GM12892 (cell line): Measurements from ENCODE around the gene TSKU.

Source experiments
- POLR2A ChIP-seq: IDR thresholded peaks from 2 replicates; pipeline ENCODE4 v1.6.1; 2011; ENCODE audit warnings: low read depth, low read length, control low read depth
- POLR2AphosphoS5 ChIP-seq: IDR thresholded peaks from 2 replicates; pipeline ENCODE4 v1.6.1; 2011; ENCODE audit warnings: low read depth, low read length, control low read depth

GRCh38 chr11:76795936-76796441 is 12.8 kb downstream of the TSKU start:
- TF ChIP-seq POLR2AphosphoS5 = no peak
- TF ChIP-seq POLR2A = no peak
